H9 (cell line): ENCODE results near the gene ZBTB16. TPM values are rescaled to one million over a fixed set of nuclear protein-coding genes. Genes with fewer than 3 reads are reported as not detected.

Experiments used
- DNase-seq: peaks from one replicate; pipeline ENCODE4 v3.0.0-alpha.2; 2017
- H2AFZ ChIP-seq: one replicate; pipeline ENCODE4 v1.6.1; 2013; ENCODE audit warnings: mild to moderate bottlenecking, low read length, control low read depth, moderate library complexity
- H2AK5ac ChIP-seq: 2 replicates; pipeline ENCODE4 v1.6.1; 2013; ENCODE audit warnings: low read length, control low read depth, mixed read lengths; ENCODE audit not compliant: insufficient read length
- H2BK120ac ChIP-seq: one replicate; pipeline ENCODE4 v1.6.1; 2013; ENCODE audit warnings: low read depth, mild to moderate bottlenecking, low read length, control low read depth, inconsistent platforms; ENCODE audit not compliant: poor library complexity, severe bottlenecking
- H2BK12ac ChIP-seq: 2 replicates; pipeline ENCODE4 v1.6.1; 2013; ENCODE audit warnings: low read length, control low read depth, mixed read lengths, low read depth; ENCODE audit not compliant: insufficient read length
- H2BK15ac ChIP-seq: 2 replicates; pipeline ENCODE4 v1.6.1; 2013; ENCODE audit warnings: low read depth, low read length, control low read depth
- H2BK20ac ChIP-seq: one replicate; pipeline ENCODE4 v1.6.1; 2013; ENCODE audit warnings: low read depth, mild to moderate bottlenecking, low read length, control low read depth, inconsistent platforms; ENCODE audit not compliant: poor library complexity, severe bottlenecking
- H2BK5ac ChIP-seq: 2 replicates; pipeline ENCODE4 v1.6.1; 2013; ENCODE audit warnings: low read length, control low read depth, mixed read lengths; ENCODE audit not compliant: insufficient read length
- H3K14ac ChIP-seq: 2 replicates; pipeline ENCODE4 v1.6.1; 2013; ENCODE audit warnings: low read length, control low read depth; ENCODE audit not compliant: insufficient read depth
- H3K18ac ChIP-seq: 2 replicates; pipeline ENCODE4 v1.6.1; 2013; ENCODE audit warnings: low read depth, mild to moderate bottlenecking, mixed read lengths, low read length, control low read depth; ENCODE audit not compliant: insufficient read length
- H3K23ac ChIP-seq: 2 replicates; pipeline ENCODE4 v1.6.1; 2013; ENCODE audit warnings: low read length, control low read depth, mixed read lengths, low read depth; ENCODE audit not compliant: insufficient read length
- H3K23me2 ChIP-seq: 2 replicates; pipeline ENCODE4 v1.6.1; 2013; ENCODE audit warnings: low read depth, mild to moderate bottlenecking, mixed read lengths, low read length, control low read depth; ENCODE audit not compliant: insufficient read length, poor library complexity, severe bottlenecking
- H3K27ac ChIP-seq: 2 replicates; pipeline ENCODE4 v1.5.1; 2013; ENCODE audit warnings: low read length, control low read depth, mixed read lengths, low read depth; ENCODE audit not compliant: insufficient read length
- H3K27me3 ChIP-seq: 2 replicates; pipeline ENCODE4 v1.6.1; 2013; ENCODE audit warnings: low read length, control low read depth, inconsistent platforms; ENCODE audit not compliant: insufficient read depth
- H3K4ac ChIP-seq: 2 replicates; pipeline ENCODE4 v1.6.1; 2013; ENCODE audit warnings: low read depth, mild to moderate bottlenecking, control low read depth, inconsistent platforms, low read length, moderate library complexity
- H3K4me1 ChIP-seq: 2 replicates; pipeline ENCODE4 v1.6.1; 2013; ENCODE audit warnings: low read length, control low read depth, inconsistent platforms; ENCODE audit not compliant: insufficient read depth
- H3K4me2 ChIP-seq: 2 replicates; pipeline ENCODE4 v1.6.1; 2013; ENCODE audit warnings: low read length, control low read depth, mixed read lengths; ENCODE audit not compliant: insufficient read length, insufficient read depth
- H3K56ac ChIP-seq: 2 replicates; pipeline ENCODE4 v1.6.1; 2013; ENCODE audit warnings: low read depth, mild to moderate bottlenecking, mixed read lengths, low read length, control low read depth; ENCODE audit not compliant: insufficient read length
- H3K79me1 ChIP-seq: 2 replicates; pipeline ENCODE4 v1.6.1; 2013; ENCODE audit warnings: low read depth, mild to moderate bottlenecking, moderate library complexity, low read length, control low read depth, inconsistent platforms; ENCODE audit not compliant: insufficient read depth, poor library complexity, severe bottlenecking
- H3K79me2 ChIP-seq: 2 replicates; pipeline ENCODE4 v1.6.1; 2013; ENCODE audit warnings: low read length, control low read depth, inconsistent platforms; ENCODE audit not compliant: insufficient read depth
- H3K9ac ChIP-seq: 2 replicates; pipeline ENCODE4 v1.6.1; 2013; ENCODE audit warnings: low read length, control low read depth, mixed read lengths; ENCODE audit not compliant: insufficient read length; ENCODE audit errors: extremely low read depth
- H3K9me3 ChIP-seq: one replicate; pipeline ENCODE4 v1.6.1; 2013; ENCODE audit warnings: low read depth, low read length, inconsistent platforms; ENCODE audit not compliant: control insufficient read depth
- H3T11ph ChIP-seq: one replicate; pipeline ENCODE4 v1.6.1; 2013; ENCODE audit warnings: mild to moderate bottlenecking, low read length, control low read depth, inconsistent platforms
- H4K20me1 ChIP-seq: one replicate; pipeline ENCODE4 v1.6.1; 2013; ENCODE audit not compliant: control insufficient read depth, insufficient read length, insufficient read depth
- H4K5ac ChIP-seq: 2 replicates; pipeline ENCODE4 v1.6.1; 2013; ENCODE audit warnings: low read depth, mild to moderate bottlenecking, mixed read lengths, low read length, control low read depth; ENCODE audit not compliant: insufficient read length
- H4K8ac ChIP-seq: replicated peaks from 2 replicates; pipeline ENCODE4 v1.6.1; 2013; ENCODE audit warnings: low read length, control low read depth, mixed read lengths, low read depth; ENCODE audit not compliant: insufficient read length
- H4K91ac ChIP-seq: 2 replicates; pipeline ENCODE4 v1.6.1; 2013; ENCODE audit warnings: low read depth, mild to moderate bottlenecking, moderate library complexity, mixed read lengths, low read length, control low read depth; ENCODE audit not compliant: insufficient read length
- H3K27ac Mint-ChIP-seq, 3 experiments: 2 replicates in 2 of 3; 3 replicates in 1 of 3; pipeline ENCODE4 v1.8.0; 2020 to 2021; ENCODE audit warnings: mixed read lengths in 3 of 3, mild to moderate bottlenecking in 1 of 3, moderate library complexity in 1 of 3
- H3K27me3 Mint-ChIP-seq: 2 replicates; pipeline ENCODE4 v1.8.0; 2021; ENCODE audit warnings: low read depth, mild to moderate bottlenecking, moderate library complexity, mixed read lengths
- H3K36me3 Mint-ChIP-seq, 3 experiments: 2 replicates in 2 of 3; 3 replicates in 1 of 3; pipeline ENCODE4 v1.8.0; 2020 to 2021; ENCODE audit warnings: low read depth in 3 of 3, mixed read lengths in 3 of 3; ENCODE audit not compliant: insufficient read depth in 1 of 3
- H3K4me1 Mint-ChIP-seq, 2 experiments: 2 replicates each; pipeline ENCODE4 v1.8.0; 2020; ENCODE audit warnings: mixed read lengths in 2 of 2
- H3K4me3 Mint-ChIP-seq, 2 experiments: 2 replicates in 1 of 2; 3 replicates in 1 of 2; pipeline ENCODE4 v1.8.0; 2020 to 2021; ENCODE audit warnings: mild to moderate bottlenecking in 2 of 2, mixed read lengths in 2 of 2, moderate library complexity in 1 of 2
- H3K9me3 Mint-ChIP-seq, 2 experiments: 2 replicates in 1 of 2; 3 replicates in 1 of 2; pipeline ENCODE4 v1.8.0; 2020; ENCODE audit warnings: mild to moderate bottlenecking in 2 of 2, mixed read lengths in 2 of 2, moderate library complexity in 1 of 2
- CTCF ChIP-seq: fragments of 200-600 bp; sonication (generic); conservative IDR thresholded peaks from 3 replicates; pipeline ENCODE4 v1.8.0; 2021; ENCODE audit warnings: antibody characterized with exemption, mild to moderate bottlenecking
- WGBS: extraction: QIAGEN DNeasy Blood & Tissue Kit; methylation state at CpG from one replicate; pipeline ENCODE4 v1.1.7; 2013; ENCODE audit warnings: missing lambda C conversion rate, low lambda C conversion rate, mixed read lengths; ENCODE audit not compliant: insufficient read length; ENCODE audit errors: extremely low coverage; 5-methylcytosine and 5-hydroxymethylcytosine counted together
- total RNA-seq: library from RNA; stranded (reverse); gene quantifications from 2 replicates; pipeline ENCODE4 v1.2.1, GENCODE V29; 2021

The ZBTB16 gene
- total RNA-seq, 1 experiment from 2014 or later, result not detected

GRCh38 chr11:114263513-114264170 is 204.1 kb downstream of the ZBTB16 start:
- Histone ChIP-seq H3K9me3 (no peaks in the 10 kb centered on the region), H3K14ac (no peak overlapping the region), H3T11ph (no peak overlapping the region), H3K4ac (no peak overlapping the region), H4K20me1 (no peaks in the 10 kb centered on the region), H2BK5ac (no peak overlapping the region), H3K18ac (no peak overlapping the region), H3K4me2 (no peak overlapping the region), H3K23me2 (no peaks in the 10 kb centered on the region), H2AK5ac (no peak overlapping the region), H3K79me2 (no peaks in the 10 kb centered on the region), H4K8ac (no peak overlapping the region), H2AFZ (no peak overlapping the region), H3K23ac (no peak overlapping the region), H3K9ac (no peak overlapping the region), H3K4me1 (no peaks in the 10 kb centered on the region), H2BK20ac (no peak overlapping the region), H2BK120ac (no peak overlapping the region), H4K91ac (no peak overlapping the region), H3K27ac (no peak overlapping the region), H3K56ac (no peak overlapping the region), H3K79me1 (no peaks in the 10 kb centered on the region), H2BK15ac (no peak overlapping the region), H2BK12ac (no peak overlapping the region), H3K27me3 (no peaks in the 10 kb centered on the region), H4K5ac (no peak overlapping the region)
- Mint-ChIP-seq H3K27ac (no peak overlapping the region), H3K4me3 (no peak overlapping the region), H3K9me3 (no peaks in the 10 kb centered on the region), H3K4me1 (peaks cover 0 to 4% of the 10 kb centered on the region in 2 experiments; a peak in 2 of 4 replicates), H3K27me3 (peaks cover 3% of the 10 kb centered on the region), H3K36me3 (no peaks in the 10 kb centered on the region)
- TF ChIP-seq CTCF, result no peak
- no CpG with 5 or more reads among the region's 7 CpGs for WGBS
- no peak for DNase-seq
